HG03460 (cell line): ENCODE measurements around the gene TLE4.
A peak's percentile ranks its signal among the peaks of the same experiment; 100 is the strongest.
"Not testable (repeated sequence)": the region's sequence is repeated elsewhere in the genome, so short reads cannot be mapped to it uniquely, and the experiment has no call there.

Experiments used
- ATAC-seq: cut with Tn5 transposase; IDR thresholded peaks from one replicate; pipeline ENCODE4 v1.9.1; 2021; ENCODE audit not compliant: unreplicated experiment

TLE4 gene

GRCh38 chr9:79630521-79631403 lies 59.0 kb downstream of the TLE4 start:
- peak; percentile 81 for ATAC-seq

GRCh38 chr9:79632060-79632459 lies 60.3 kb downstream of the TLE4 start:
- no peak for ATAC-seq

- ATAC-seq = no peak
These were observed 60.9 kb downstream of the TLE4 start for GRCh38 chr9:79632705-79633104.

GRCh38 chr9:79633558-79633957 lies 61.8 kb downstream of the TLE4 start:
- ATAC-seq = no peak

- ATAC-seq = peak; percentile 74
These were observed 65.6 kb downstream of the TLE4 start for GRCh38 chr9:79637177-79637925.

- ATAC-seq = no peak
These were observed 67.0 kb downstream of the TLE4 start for GRCh38 chr9:79638806-79639205.

GRCh38 chr9:79639354-79639753 lies 67.6 kb downstream of the TLE4 start:
- no peak for ATAC-seq

- ATAC-seq = not testable (repeated sequence)
These were observed 68.3 kb downstream of the TLE4 start for GRCh38 chr9:79640067-79640466.

GRCh38 chr9:79641070-79641469 lies 69.3 kb downstream of the TLE4 start:
- ATAC-seq = no peak

GRCh38 chr9:79642671-79643070 lies 70.9 kb downstream of the TLE4 start:
- ATAC-seq = no peak

- ATAC-seq = no peak
These were observed 72.3 kb downstream of the TLE4 start for GRCh38 chr9:79644048-79644447.

GRCh38 chr9:79644601-79645000 lies 72.8 kb downstream of the TLE4 start:
- no peak for ATAC-seq

- ATAC-seq = no peak
These were observed 73.3 kb downstream of the TLE4 start for GRCh38 chr9:79645110-79645509.

GRCh38 chr9:79646096-79646495 lies 74.3 kb downstream of the TLE4 start:
- ATAC-seq = no peak

- ATAC-seq = no peak
These were observed 79.6 kb downstream of the TLE4 start for GRCh38 chr9:79651251-79651795.

GRCh38 chr9:79652598-79652997 lies 80.8 kb downstream of the TLE4 start:
- no peak for ATAC-seq

- ATAC-seq = not testable (repeated sequence)
These were observed 83.0 kb downstream of the TLE4 start for GRCh38 chr9:79654591-79655382.

GRCh38 chr9:79655551-79655950 lies 83.8 kb downstream of the TLE4 start:
- ATAC-seq = no peak

GRCh38 chr9:79656169-79656568 lies 84.4 kb downstream of the TLE4 start:
- ATAC-seq = no peak

GRCh38 chr9:79657891-79658290 lies 86.1 kb downstream of the TLE4 start:
- ATAC-seq = no peak

GRCh38 chr9:79658926-79659325 lies 87.2 kb downstream of the TLE4 start:
- no peak for ATAC-seq
